ENCODE data around the gene NEGR1.
A peak's percentile ranks its signal among the peaks of the same experiment; 100 is the strongest.

The NEGR1 gene

DNA sequence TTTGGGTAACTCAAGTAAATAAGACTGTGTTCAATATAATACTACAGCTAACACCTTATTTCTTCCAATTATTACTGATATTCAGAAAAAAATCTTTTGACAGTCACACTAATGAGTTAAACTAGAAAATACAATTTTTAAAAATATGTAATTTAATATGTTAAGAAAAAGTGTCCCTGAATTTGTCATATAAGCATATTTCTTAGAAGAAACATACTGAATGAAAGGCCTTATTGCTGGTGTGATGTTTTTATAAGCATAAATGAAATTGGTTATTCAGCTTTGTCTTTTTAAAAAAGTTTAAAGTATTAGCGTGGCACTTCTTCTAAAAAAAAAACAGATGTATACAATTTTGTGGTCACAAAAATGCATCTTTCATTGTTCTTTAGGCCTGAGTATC is 267.3 kb downstream of the NEGR1 start:
- DNase-seq = no peak

DNA sequence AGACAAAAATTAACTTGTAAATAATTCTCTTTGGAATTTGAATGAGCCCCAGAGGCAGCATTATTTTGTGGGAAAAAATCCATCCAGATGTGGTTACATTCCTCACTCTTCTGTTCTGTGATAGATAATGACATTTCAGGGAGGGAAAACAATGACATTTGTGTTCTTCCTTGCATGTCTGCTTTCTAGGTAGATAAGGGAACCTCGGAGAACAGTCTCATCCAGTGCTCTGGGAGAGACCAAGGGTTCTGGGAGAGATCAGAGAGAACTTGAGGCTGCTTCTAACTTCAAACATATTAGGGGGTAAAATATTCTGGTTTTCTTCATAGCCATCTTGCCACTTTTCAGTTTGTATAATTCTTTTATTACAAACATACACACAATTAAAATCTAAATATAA is 269.2 kb downstream of the NEGR1 start:
- no peak for DNase-seq

DNA sequence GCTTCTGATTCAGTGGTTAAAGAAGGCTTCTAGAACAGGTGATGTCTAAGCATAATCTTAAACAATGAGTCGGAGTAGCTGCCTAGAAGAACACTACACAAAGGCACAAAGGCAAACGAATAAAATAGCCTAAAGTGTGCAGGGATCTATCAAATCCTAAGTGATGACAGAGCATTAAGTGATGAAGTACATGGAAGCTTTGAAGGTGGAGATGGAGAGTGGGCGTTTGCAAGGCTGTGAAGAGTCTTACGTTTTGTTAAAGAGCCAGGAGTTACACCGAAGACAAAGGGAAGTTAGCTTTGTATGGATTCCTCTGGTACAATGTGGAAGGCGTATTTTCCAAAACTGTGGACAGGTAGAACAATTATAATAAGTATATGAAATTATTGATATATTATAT is 270.6 kb downstream of the NEGR1 start:
- DNase-seq = no peak

DNA sequence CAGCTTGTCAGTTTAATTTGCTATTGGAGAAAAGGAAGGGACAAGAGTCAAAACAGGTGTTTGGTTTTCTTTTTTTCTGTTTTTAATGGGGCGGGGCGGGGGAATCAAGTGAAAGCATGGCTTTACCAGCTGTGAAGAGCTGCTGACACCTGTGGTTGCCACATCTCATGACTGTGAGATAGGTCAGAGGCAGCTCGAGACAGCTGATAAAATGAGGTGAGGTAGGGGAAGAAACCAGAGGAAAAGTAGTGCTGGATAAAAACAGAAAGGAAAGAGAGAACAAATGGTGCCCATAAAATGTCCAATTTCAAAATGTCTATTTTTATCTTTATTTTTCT is 272.3 kb downstream of the NEGR1 start:
- no peak for DNase-seq

DNA sequence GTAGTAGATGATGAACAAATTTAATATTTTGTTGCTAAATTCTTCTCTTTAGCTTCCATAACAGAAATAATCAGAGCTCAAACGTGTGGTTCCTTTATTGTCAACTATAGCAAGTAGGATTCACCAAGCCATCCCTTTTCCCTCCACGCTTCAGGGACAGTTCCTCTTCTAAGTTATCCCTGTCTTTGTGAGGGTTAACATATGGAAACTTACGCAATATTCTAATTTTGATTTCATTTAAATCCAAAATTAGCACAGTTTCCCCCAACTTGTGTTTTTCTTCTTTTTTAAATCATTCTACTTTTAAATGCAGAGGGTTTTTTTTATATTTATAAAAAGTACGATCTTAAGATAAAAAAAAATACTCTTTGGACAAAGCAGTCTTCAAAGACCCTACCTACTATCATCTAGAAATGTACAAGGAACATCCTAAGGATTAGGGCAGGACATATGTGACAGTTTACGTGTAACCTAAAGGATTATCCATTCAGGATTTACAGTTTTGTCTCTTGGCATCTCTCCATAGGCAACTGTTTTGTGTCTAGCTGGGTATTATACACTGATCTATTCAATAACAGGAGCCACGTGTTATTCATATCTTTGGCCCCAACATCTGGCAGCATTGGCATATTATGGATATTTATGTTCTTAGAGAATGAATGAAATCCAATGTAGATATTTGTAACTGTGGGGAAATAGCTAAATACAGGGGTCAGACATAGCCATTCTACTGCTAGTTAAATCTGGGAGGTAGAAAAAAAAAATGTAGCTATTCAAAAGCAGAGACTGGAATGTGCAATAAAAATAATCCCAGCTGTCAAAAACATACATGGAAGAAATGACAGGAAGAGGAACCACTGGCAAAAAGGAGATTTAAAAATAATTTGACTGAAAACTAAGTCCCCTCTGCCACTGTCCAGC is 272.9 kb downstream of the NEGR1 start:
- no peak for DNase-seq

DNA sequence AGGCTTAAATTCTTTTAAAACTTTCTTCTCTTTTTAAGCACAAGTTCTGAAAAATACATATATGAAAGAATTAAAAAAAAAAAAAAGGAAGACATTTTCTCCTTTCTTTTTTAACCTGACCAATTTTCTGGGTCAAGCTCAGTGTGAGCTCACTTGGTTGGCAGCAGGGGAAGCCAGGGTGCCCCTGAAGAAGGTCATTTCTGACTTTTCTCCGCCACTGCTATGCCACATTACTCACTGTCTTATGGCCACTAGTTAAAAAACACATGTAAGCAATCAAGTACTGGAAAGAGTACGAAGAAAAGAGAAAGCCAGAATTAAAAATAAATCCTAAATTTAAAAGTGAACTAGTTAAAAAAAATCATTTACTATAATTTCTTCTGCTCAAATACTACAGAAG is 275.0 kb downstream of the NEGR1 start:
- DNase-seq = no peak

DNA sequence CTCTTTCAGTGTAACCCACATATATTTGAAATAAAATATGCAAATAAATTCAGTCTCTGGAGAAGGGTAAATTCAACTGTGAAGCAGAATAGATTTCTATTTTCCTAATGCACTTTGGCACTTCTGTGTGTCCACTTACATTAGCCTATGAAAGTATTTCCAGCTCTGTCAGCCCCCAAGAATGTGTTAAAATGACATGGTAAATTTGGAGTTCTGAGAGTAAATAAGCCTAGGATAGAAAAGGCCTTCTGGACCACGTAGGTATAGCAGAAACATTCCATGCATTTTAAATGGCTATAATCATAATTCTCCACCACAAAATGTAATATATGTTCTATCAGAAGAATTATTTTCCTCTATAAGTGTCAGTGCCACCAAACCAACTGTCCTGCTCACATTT is 276.2 kb downstream of the NEGR1 start:
- DNase-seq = no peak

DNA sequence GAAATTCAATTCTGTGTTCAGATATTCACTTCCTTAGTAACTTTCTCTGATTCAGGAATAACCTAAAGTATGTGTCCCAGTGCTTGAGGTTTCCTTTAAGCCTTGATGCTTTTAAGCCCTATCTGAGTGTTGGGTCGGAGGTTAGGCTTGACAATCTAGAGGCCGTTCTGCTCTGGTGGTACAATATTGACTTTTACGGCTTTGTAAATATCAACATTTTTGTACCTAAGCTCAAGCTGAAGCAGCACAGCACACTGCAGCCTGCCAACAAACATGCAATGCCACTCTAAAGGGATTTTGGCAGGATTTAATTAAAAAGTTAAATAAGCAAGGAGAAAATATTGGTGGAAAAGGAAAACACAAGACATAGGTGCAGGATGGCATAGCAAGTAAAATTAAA is 279.2 kb downstream of the NEGR1 start:
- DNase-seq = no peak

DNA sequence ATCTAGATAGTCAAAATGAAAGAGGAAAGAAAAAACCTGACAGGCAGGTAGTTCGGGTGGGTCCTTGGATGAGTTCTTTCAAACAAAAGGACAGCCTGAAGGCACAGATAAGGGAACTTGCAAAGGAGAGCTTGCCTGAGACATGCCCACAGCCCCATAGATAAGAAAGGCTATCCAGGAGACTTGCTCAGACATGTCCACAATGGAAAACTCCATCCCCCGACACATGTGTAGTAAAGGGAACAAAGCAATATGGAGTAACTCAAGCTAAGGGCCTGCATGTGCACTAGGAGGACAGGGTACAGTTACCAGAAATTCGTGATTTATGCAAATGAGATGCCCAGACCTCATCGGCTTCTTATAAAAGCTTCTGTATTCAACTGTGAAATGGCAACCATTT is 281.5 kb downstream of the NEGR1 start:
- peak; percentile 26 for DNase-seq

DNA sequence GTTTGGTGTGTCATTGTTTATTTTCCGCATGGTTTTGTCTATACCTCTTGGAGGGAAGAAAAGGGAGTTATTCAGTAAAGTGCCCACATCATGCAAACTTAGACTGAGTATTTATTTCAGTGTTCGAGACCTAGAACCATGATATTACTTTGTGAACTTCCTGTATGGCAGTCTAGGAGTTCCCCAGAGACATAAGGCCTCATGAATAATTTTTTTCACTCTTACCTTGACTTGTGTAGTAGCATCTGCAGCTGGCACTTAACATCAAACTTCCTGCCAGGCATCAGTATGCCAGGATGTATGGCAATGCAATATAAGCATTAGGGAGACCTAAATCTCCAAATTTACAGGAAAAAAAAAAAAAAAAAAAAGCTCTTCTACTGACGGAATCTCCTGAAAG is 287.7 kb downstream of the NEGR1 start:
- DNase-seq = no peak

DNA sequence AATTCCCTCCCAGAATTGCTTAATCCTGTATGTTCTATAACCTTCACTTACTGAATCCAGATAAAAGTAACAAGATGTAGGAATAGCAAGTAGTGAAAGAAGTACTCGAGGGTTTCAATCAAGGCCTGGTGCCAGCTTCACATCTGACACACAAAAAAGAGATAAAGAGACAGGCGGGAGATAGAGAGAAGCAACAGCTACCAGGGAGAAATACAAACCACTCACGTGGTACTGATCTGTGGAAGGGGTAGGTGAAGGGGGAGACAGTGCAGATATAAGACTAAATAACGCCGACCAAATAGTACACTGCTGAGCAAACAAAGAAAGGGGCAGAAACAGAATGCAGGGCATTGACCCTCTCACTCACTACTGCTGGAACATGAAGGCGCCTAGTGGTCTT is 295.2 kb downstream of the NEGR1 start:
- no peak for DNase-seq

DNA sequence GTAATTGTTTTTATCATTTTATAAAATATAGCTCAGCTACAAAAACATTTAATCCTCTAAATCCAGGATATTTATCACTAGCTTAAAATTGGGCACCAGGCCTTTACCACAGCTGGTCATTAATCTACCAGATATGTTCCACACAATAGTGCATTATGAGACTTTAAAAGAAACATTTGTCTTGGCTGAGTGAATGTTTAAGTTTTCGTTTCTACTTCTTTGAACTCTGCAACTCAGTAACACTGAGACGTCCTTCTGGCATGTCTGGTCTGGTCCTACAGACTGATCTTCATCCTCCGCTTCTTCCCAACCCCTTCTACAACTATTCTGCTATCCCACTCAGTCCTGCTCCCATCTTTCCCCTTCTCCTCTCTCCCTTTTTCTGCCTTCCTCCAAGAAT is 296.2 kb downstream of the NEGR1 start:
- DNase-seq = no peak

DNA sequence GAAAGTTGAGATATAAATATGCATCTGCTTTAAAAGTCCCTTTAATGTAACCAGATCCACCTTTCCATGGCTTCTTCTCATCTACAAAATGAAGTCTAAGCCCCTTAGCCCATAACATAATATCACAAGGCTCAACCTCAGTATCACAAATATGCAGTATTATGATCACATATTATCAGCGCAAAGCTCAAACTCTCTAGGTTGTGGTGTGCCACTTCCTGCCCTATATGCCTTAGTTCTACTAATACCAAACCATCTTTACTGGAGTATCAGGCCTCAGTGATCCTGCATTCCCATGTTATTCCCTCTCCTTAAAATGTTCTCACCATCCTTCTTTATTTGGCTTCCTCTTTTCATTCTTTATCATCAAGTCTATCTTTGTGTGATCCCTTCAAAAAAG is 301.8 kb downstream of the NEGR1 start:
- DNase-seq = no peak

DNA sequence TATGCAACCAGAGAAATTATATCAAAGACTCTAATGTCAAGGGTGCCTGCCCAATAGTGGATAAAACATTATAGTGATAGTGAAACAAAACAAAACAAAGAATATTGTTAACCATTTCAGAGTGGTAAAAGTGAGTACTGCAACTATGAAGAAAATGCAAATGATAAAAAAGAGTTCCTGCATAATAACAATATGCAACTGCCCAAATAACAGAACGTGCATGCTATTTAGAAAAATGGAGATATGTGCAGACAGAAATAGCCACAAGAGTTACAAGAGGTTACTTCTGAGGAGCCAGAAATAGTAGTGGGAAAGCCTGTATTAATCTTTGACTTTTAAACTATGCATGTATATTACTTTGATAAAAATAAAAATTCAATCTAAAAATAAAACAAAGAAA is 302.5 kb downstream of the NEGR1 start:
- no peak for DNase-seq

DNA sequence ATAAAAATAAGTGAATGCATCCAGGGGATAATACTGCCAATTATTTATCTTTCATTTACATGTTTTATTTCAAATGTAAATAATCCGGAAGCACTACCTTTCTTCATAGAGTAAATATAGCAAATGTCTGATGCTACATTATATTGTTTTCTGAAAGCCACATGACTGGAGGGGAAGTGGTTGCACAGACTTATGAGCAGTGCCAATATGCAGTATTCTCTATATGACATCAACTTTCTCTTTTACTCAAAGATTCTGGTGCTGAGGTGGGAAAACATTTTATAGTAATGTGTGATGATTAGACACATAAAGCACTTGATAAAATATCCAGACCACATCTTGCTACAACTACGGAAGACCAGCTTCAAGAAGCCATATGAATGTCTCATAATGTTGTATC is 314.7 kb downstream of the NEGR1 start:
- no peak for DNase-seq

DNA sequence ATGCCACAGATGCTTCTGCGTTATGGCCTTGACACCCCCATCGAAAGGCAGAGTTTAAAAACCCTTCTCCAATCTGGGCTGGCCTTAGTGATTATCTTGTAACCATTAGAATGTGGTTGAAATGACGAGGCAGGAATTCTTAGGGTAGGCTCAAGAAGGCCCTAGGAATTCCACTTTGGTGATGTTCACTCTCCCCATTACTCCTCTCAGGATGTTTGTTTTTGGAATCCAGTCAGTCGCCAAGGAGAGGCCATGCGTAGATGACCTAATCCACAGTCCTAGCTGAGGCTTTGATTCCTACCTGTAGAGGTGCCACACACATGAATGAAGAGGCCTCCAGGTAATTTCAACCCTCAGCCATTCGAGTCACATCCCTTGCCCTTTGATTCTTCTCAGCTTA is 318.2 kb downstream of the NEGR1 start:
- no peak for DNase-seq

DNA sequence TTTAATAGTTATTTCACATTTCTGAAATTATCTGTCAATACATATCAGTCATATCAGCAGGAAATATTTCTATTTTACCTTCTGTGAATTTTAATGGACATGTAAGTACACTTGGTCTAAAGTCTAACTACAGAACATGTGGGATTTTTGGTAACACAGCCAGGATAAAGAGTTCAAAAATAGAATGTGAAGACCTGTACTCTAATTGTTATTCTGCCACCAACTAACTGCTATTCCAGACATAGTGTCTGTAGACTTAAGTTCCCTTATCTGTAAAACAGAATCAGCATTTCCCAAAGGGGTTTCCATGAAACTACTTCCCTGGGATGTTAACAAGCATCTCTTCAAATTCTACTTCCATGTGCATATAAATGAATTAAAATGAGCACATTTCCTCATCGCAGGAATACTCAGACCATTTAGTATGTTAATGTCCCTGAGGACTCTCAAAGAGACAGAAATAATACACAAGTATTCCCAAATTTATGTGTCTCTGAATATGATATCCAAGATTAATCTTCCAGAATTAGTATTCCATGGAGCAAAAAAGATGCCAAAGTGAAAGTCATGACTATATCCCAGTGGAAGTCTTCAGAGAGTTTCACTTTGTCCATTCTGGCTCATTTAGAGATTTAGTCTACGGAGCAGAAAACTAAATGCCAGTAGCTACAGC is 325.6 kb downstream of the NEGR1 start:
- no peak for DNase-seq

DNA sequence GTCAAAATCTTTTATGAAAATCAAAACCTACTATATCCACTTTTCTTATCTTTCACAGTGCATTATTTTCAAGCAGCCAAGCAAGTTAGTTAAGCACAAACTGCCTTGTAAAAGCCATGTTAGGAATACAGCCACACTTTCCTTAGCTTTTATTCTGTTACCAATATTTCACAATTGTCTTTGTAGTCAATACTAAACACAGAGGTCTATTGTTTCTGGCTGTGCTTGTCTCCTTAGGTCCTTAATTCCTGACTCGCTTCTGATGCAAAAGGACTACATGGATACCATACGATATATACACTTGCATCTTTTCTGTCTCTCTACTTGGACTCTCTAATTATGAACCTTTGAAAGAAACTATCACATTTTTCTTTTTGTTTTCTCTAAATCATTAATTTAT is 331.8 kb downstream of the NEGR1 start:
- no peak for DNase-seq

DNA sequence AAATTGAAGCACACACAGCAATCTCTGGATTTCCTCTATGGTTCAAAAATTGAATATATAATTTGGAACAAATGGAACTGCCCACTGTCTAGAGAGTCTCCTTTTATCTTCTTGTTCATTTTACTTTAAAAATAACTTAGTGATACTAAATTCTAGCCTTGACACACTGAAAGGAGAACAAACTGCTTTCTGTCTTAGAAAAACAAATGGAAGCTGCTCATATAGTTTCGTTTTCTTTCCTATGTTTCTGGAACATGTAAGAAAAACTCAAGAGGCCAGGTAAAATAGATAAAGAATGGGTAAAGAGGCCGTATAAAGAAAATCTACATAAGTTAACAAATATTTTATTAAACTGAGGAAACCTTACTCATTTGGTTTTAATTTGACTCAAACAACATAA is 332.7 kb downstream of the NEGR1 start:
- no peak for DNase-seq

DNA sequence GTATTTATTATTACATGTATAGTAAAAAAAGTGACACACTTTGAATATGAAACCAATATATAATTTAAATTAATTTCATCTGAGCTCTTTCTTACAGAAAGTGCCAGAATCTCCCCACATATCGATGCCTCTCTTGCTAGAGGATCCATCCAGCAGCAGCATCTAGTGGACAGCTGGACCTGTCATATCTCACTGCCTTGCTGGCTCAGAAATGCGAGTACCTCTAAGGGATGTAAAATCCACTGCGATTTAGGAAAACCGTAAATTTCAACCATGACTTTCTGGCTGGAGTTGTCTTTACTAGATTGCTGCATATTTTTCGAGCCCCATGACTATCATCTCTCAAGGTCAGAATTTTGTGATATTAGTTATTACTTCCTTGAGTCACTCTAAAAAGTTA is 333.8 kb downstream of the NEGR1 start:
- no peak for DNase-seq

DNA sequence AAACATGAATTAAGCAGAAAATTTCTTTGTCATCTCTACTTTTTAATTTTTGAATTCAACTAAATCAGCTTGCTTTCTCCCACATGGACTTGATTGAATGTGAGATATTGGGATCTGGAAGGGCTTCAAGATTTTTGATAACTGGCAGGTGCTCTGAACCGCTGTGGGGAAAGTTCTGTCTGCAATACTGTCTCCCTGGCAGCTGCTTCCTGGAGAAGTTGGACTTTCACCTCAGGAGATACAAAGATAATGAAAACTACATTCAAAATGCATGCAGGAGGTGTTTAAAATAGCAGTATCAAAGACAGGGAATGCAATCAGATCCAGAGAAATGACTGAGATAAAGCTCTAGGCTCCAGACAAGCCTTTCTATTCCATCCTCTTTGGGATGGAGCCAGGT is 338.3 kb downstream of the NEGR1 start:
- DNase-seq = no peak

DNA sequence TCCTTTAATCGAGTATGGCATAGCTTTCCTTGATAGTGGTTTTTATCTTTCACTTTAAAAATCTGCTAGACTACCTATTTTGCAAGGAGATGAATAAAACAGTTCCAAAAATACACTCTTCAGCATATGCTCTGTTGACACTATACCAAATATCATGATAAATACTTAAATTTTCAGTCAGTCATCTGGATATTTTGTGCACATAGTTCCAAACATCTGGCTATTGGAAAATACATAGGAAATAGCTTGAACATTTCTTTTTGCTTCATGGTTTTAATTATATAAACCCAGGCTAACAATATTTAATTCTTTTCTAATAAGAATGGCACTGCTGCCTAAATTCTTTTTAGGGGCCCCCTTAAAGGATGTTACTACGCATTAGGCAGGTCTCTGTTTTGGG is 342.1 kb downstream of the NEGR1 start:
- no peak for DNase-seq

DNA sequence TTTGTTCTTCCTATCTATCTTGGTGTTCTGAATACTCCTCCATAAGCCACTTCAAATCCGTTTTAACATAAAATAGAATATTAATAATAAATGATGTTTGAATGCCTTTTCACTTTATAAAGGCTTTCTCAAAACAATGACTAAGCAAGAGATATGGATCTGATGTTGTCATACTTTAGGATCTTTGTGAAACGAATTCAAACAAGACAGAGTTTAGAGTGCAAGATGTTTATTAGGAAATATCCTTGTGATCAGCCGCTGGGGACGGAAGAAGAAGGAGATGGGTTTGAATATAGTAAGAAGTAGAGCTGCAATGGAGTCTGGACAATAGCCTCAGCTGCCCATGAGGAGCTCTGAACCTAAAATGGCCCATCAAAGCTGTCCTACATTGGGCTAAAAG is 351.8 kb downstream of the NEGR1 start:
- no peak for DNase-seq

DNA sequence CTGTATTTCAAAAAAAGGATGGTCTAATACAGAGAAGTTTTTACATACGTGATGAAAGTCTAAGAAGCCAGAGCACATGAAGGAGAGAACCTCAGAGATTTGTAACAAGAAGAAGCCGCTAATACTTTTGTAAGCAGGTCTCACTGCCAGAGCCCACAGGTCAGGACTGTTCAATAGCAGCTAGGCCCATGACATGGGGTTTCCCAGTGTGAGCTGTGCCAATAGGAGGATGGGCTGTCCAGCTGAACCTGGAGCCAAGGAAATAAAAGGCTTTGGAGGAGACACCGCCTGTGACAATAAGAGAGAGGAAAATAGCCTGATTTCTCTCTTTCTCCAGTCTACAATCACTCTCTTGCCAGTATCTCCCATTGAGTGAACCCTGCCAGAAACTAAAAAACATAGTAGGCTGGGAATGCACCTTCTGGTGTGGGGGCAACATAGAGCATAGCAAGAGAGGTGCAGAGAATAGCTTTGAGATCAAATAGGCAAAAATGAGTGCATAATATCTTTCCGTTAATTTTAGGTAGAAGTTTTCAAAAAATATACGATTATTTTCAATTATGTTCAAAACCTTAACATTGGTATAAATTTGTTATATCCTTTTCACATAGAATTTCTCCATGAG is 360.3 kb downstream of the NEGR1 start:
- no peak for DNase-seq
